WERI-Rb-1 (cell line): ENCODE measurements around the gene STK10.

Source experiments
- DNase-seq: peaks from one replicate; pipeline ENCODE4 v3.0.0-alpha.2; 2020
- H3K27ac ChIP-seq: fragments of 250-450 bp; sonication (Bioruptor Pico); 2 replicates; pipeline ENCODE4 v1.5.1; 2020; ENCODE audit warnings: mild to moderate bottlenecking, moderate library complexity
- H3K27me3 ChIP-seq: fragments of 250-450 bp; sonication (Bioruptor Pico); 2 replicates; pipeline ENCODE4 v1.5.1; 2021; ENCODE audit warnings: mild to moderate bottlenecking, low read depth, moderate library complexity; ENCODE audit not compliant: insufficient read depth, severe bottlenecking
- H3K36me3 ChIP-seq: fragments of 250-450 bp; sonication (Bioruptor Pico); 2 replicates; pipeline ENCODE4 v1.5.1; 2020; ENCODE audit warnings: mild to moderate bottlenecking, moderate library complexity
- H3K4me3 ChIP-seq: 2 replicates; pipeline ENCODE4 v1.5.1; 2011; ENCODE audit warnings: low read depth, mild to moderate bottlenecking, control low read depth, low read length
- H3K9me3 ChIP-seq: fragments of 250-450 bp; sonication (Bioruptor Pico); 2 replicates; pipeline ENCODE4 v1.5.1; 2021; ENCODE audit warnings: mild to moderate bottlenecking, moderate library complexity; ENCODE audit not compliant: severe bottlenecking
- TF ChIP-seq, protein P1 (sequence below): IDR thresholded peaks from 2 replicates; pipeline ENCODE4 v1.5.1; 2011; ENCODE audit warnings: low read depth, mild to moderate bottlenecking, control low read depth, inconsistent platforms, low read length

The STK10 gene

GRCh38 chr5:172146748-172147092, 41.3 kb downstream of the STK10 start:
- Histone ChIP-seq H3K4me3 (no peak overlapping the region), H3K36me3 (no peaks in the 10 kb centered on the region), H3K27me3 (no peaks in the 10 kb centered on the region), H3K9me3 (no peaks in the 10 kb centered on the region), H3K27ac (no peak overlapping the region)
- DNase-seq = no peak
- TF ChIP-seq, protein P1, sequence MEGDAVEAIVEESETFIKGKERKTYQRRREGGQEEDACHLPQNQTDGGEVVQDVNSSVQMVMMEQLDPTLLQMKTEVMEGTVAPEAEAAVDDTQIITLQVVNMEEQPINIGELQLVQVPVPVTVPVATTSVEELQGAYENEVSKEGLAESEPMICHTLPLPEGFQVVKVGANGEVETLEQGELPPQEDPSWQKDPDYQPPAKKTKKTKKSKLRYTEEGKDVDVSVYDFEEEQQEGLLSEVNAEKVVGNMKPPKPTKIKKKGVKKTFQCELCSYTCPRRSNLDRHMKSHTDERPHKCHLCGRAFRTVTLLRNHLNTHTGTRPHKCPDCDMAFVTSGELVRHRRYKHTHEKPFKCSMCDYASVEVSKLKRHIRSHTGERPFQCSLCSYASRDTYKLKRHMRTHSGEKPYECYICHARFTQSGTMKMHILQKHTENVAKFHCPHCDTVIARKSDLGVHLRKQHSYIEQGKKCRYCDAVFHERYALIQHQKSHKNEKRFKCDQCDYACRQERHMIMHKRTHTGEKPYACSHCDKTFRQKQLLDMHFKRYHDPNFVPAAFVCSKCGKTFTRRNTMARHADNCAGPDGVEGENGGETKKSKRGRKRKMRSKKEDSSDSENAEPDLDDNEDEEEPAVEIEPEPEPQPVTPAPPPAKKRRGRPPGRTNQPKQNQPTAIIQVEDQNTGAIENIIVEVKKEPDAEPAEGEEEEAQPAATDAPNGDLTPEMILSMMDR = no peak

DNA sequence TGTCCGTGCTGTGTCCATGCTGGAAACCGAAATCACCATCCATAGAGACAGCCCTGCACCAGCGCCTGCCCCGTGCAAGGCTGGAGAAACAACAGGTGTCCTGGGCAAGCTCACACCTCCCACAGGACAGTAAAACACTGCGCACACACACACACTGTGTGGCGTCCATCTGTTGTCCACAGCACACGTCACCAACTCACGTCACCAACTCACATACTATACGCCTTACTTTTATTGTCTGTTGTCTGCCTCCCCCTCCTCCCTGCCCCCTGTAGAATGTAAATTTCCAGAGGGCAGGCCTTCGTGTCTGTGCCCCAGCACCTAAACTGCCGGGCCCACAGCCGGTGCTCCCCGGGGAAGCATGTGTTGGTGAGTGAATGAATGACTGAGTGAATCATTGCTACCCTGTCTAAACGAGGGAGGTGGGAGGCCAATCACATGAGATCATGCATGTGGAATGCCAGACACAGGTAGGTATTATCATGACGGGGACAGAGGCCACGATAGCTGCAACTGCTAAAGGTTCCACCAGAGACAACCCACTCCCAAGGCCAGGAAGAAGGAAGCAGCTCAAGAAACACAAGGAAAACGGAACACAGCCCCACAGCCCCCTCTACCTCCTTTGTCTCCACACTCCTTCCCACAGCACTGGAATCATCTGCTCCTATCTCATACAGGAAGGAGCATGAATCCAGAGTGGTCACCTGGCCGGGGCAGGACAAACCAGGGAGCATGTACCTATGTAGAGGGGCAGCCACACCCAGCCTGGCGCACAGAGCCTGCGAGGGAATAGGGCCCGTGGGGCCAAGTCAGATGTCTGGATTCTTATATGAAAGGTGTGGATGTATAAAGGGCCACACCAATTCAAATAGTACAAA, 41.9 kb downstream of the STK10 start:
- Histone ChIP-seq H3K27ac (no peak overlapping the region), H3K9me3 (no peaks in the 10 kb centered on the region), H3K27me3 (no peaks in the 10 kb centered on the region), H3K4me3 (no peak overlapping the region), H3K36me3 (no peaks in the 10 kb centered on the region)
- no peak for DNase-seq
- TF ChIP-seq, protein P1 = no peak

- TF ChIP-seq, protein P1 = no peak
- DNase-seq = no peak
- no peaks in the 10 kb centered on the region for H3K9me3 ChIP-seq
- no peaks in the 10 kb centered on the region for H3K36me3 ChIP-seq
- H3K27me3 ChIP-seq = no peaks in the 10 kb centered on the region
- no peak overlapping the region for H3K4me3 ChIP-seq
- no peak overlapping the region; the same call in 1 of the 2 replicates for H3K27ac ChIP-seq
Measured at GRCh38 chr5:172144931-172145869, 42.8 kb downstream of the STK10 start.

DNA sequence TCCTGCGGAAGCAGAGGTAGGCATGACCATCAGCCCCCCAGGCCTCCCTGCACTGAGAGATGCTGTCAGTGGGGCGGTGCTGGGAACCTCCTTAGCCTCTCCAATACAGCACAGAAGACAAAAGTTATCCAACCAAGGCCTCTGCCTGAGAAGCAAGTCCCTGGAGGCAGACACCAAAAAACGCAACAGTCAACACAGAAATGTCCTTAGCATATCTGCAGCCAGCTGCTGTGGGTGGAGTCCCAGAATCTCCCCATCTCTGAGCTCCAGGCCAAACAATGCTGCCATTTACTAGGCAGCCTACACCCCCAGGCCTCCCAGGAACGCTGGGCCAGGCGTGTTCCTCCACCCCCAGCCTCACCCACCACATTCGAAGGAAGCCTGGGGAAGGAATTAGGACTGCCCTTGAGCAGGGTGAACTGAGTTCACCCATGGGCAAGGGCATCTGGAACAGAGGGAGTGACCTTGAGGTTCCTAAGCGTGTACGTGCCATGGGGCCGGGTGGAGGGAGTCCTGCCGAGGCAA, 43.7 kb downstream of the STK10 start:
- H3K27ac ChIP-seq = no peak overlapping the region
- TF ChIP-seq, protein P1 = no peak
- H3K36me3 ChIP-seq = no peaks in the 10 kb centered on the region
- no peaks in the 10 kb centered on the region for H3K27me3 ChIP-seq
- H3K4me3 ChIP-seq = no peak overlapping the region
- H3K9me3 ChIP-seq = no peaks in the 10 kb centered on the region
- DNase-seq = no peak

GRCh38 chr5:172143875-172144274, 44.1 kb downstream of the STK10 start:
- Histone ChIP-seq H3K4me3 (no peak overlapping the region), H3K9me3 (no peaks in the 10 kb centered on the region), H3K27ac (no peak overlapping the region), H3K36me3 (no peaks in the 10 kb centered on the region), H3K27me3 (no peaks in the 10 kb centered on the region)
- no peak for DNase-seq
- TF ChIP-seq, protein P1 = no peak
